Measurements from ENCODE around the gene CYP26C1. TPM values are rescaled to one million over a fixed set of nuclear protein-coding genes. Genes with fewer than 3 reads are reported as not detected.

The CYP26C1 gene
- total RNA-seq, 1 donor from 2014 or later: 0.17 TPM

- H3K27me3 ChIP-seq (ENCODE audit: control insufficient read depth, insufficient read depth, low read length): no peaks in the 10 kb centered on the region
- H3K36me3 ChIP-seq (ENCODE audit: control insufficient read depth, insufficient read depth, low read length): no peaks in the 10 kb centered on the region
- DNase-seq (ENCODE audit: low read depth): no peak
- TF ChIP-seq CTCF (IDR thresholded peaks at IDR 0.05; ENCODE audit: insufficient read depth, low read length, poor library complexity, severe bottlenecking): no peak
- no peak overlapping the region for H3K4me3 ChIP-seq (ENCODE audit: low read depth, low read length)
These were observed 43.4 kb downstream of the CYP26C1 start for GRCh38 chr10:93103953-93104352.

- no peaks in the 10 kb centered on the region for H3K27me3 ChIP-seq (ENCODE audit: control insufficient read depth, insufficient read depth, low read length)
- no peak for TF ChIP-seq CTCF (IDR thresholded peaks at IDR 0.05; ENCODE audit: insufficient read depth, low read length, poor library complexity, severe bottlenecking)
- no peak for DNase-seq (ENCODE audit: low read depth)
- no peak overlapping the region for H3K4me3 ChIP-seq (ENCODE audit: low read depth, low read length)
- H3K36me3 ChIP-seq (ENCODE audit: control insufficient read depth, insufficient read depth, low read length): no peaks in the 10 kb centered on the region
These were observed 46.1 kb downstream of the CYP26C1 start for GRCh38 chr10:93106631-93107072.

DNA sequence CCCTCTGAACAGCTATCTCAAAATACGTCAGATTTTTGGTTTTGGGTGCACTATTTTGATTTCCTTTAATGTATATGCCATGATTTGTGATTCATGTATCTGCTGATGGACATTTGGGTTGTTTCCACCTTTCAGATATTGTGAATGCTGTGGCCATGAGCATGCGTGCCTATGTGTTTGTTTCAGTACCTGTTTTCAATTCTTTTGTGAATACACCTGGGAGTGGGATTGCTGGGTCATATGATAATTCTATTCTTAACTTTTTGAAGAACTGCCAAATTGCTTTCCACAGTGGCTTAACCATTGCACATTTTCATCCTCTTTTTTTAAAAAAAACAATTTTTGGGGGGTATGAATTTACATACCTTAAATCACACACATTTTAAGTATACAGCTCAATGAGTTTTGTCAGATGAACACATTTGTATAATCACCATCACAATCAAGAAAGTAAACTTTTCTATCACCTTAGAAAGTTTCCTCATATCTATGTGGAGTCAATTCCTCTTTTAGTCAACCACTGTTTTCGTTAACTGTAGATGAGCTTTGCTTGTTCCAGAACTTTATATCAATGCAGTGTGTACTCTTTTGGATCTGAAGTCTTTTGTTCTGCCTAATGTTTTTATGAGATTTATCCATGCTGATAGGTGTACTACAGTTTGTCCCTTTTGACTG is 50.0 kb downstream of the CYP26C1 start:
- no peak for DNase-seq (ENCODE audit: low read depth)
- H3K4me3 ChIP-seq (ENCODE audit: low read depth, low read length): no peak overlapping the region
- H3K36me3 ChIP-seq (ENCODE audit: control insufficient read depth, insufficient read depth, low read length): no peaks in the 10 kb centered on the region
- peaks cover 4% of the 10 kb centered on the region for H3K27me3 ChIP-seq (ENCODE audit: control insufficient read depth, insufficient read depth, low read length)
- no peak for TF ChIP-seq CTCF (IDR thresholded peaks at IDR 0.05; ENCODE audit: insufficient read depth, low read length, poor library complexity, severe bottlenecking)

GRCh38 chr10:93113042-93113441 is 52.4 kb downstream of the CYP26C1 start:
- TF ChIP-seq CTCF (IDR thresholded peaks at IDR 0.05; ENCODE audit: insufficient read depth, low read length, poor library complexity, severe bottlenecking): no peak
- no peak overlapping the region for H3K4me3 ChIP-seq (ENCODE audit: low read depth, low read length)
- peaks cover 6% of the 10 kb centered on the region for H3K27me3 ChIP-seq (ENCODE audit: control insufficient read depth, insufficient read depth, low read length)
- H3K36me3 ChIP-seq (ENCODE audit: control insufficient read depth, insufficient read depth, low read length): no peaks in the 10 kb centered on the region
- no peak for DNase-seq (ENCODE audit: low read depth)

GRCh38 chr10:93115661-93116383 is 55.2 kb downstream of the CYP26C1 start:
- DNase-seq (ENCODE audit: low read depth): no peak
- H3K27me3 ChIP-seq (ENCODE audit: control insufficient read depth, insufficient read depth, low read length): peaks cover 6% of the 10 kb centered on the region
- H3K36me3 ChIP-seq (ENCODE audit: control insufficient read depth, insufficient read depth, low read length): no peaks in the 10 kb centered on the region
- H3K4me3 ChIP-seq (ENCODE audit: low read depth, low read length): no peak overlapping the region
- peak; percentile 50 for TF ChIP-seq CTCF (IDR thresholded peaks at IDR 0.05; ENCODE audit: insufficient read depth, low read length, poor library complexity, severe bottlenecking)

Other genes with a start within 250 kb of the CYP26C1 start
- 6.2 and 10.5 TPM in 2 replicates for gene EXOC6, start 212.3 kb upstream of the CYP26C1 start, total RNA-seq
- 0.14 TPM in 1 of 2 replicates, not detected in the other for gene CYP26A1, start 13.1 kb downstream of the CYP26C1 start, total RNA-seq